Measurements from ENCODE around the gene NEK7. TPM values are rescaled to one million over a fixed set of nuclear protein-coding genes. Genes with fewer than 3 reads are reported as not detected.

The NEK7 gene
- total and polyA plus RNA-seq, 2 of the 8 experiments (the other 6 are each of a cell fraction or from before 2014, with no cell fraction given): 5.1 to 10.0 TPM

DNA sequence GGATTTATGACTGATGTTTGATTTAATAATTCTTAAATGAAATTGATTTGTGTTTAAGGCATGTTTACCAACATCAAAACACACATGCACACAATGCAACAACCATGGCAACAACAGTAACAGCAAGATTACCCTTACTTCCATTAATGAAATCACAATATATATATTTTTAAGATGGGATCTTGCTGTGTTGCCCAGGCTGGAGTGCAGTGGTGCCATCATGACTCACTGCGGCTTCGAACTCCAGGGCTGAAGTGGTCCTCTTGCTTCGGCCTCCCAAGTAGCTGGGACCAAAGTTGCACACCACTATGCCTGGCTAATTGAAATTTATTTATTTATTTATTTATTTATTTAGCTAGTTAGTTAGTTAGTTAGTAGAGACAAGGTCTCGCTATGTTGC is 27.7 kb downstream of the NEK7 start:
- peaks cover 0 to 1% of the 10 kb centered on the region in 2 experiments for H4K20me1 ChIP-seq (replicated peaks in 1 of 2; ENCODE audit: control insufficient read depth in 1 of 2, insufficient read depth in 2 of 2, low read length in 2 of 2)
- H3K23ac ChIP-seq (ENCODE audit: insufficient read length): no peak overlapping the region
- POLR2A ChIA-PET (ENCODE audit: partially characterized antibody): no interaction called here
- TF ChIP-seq, protein P1, sequence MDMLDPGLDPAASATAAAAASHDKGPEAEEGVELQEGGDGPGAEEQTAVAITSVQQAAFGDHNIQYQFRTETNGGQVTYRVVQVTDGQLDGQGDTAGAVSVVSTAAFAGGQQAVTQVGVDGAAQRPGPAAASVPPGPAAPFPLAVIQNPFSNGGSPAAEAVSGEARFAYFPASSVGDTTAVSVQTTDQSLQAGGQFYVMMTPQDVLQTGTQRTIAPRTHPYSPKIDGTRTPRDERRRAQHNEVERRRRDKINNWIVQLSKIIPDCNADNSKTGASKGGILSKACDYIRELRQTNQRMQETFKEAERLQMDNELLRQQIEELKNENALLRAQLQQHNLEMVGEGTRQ (IDR thresholded peaks at IDR 0.05; ENCODE audit: low read length): no peak
- TF ChIP-seq BRCA1 (IDR thresholded peaks at IDR 0.05; ENCODE audit: low read depth, low read length) (no peak), POLR2AphosphoS5 (IDR thresholded peaks at IDR 0.05; ENCODE audit: low read depth, low read length) (no peak), NANOG (IDR thresholded peaks at IDR 0.05; ENCODE audit: insufficient read depth, low read depth, low read length, poor library complexity, severe bottlenecking) (no peak), SP2 (IDR thresholded peaks at IDR 0.05; ENCODE audit: low read length) (no peak), SIRT6 (IDR thresholded peaks at IDR 0.05; ENCODE audit: low read length) (no peak), TEAD4 (IDR thresholded peaks at IDR 0.05; ENCODE audit: low read depth, low read length) (no peak), KDM5A (IDR thresholded peaks at IDR 0.05; ENCODE audit: low read length) (no peak), GTF2F1 (IDR thresholded peaks at IDR 0.05; ENCODE audit: borderline replicate concordance, low read depth, low read length) (no peak)
- TF ChIP-seq, protein P2, sequence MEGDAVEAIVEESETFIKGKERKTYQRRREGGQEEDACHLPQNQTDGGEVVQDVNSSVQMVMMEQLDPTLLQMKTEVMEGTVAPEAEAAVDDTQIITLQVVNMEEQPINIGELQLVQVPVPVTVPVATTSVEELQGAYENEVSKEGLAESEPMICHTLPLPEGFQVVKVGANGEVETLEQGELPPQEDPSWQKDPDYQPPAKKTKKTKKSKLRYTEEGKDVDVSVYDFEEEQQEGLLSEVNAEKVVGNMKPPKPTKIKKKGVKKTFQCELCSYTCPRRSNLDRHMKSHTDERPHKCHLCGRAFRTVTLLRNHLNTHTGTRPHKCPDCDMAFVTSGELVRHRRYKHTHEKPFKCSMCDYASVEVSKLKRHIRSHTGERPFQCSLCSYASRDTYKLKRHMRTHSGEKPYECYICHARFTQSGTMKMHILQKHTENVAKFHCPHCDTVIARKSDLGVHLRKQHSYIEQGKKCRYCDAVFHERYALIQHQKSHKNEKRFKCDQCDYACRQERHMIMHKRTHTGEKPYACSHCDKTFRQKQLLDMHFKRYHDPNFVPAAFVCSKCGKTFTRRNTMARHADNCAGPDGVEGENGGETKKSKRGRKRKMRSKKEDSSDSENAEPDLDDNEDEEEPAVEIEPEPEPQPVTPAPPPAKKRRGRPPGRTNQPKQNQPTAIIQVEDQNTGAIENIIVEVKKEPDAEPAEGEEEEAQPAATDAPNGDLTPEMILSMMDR (IDR thresholded peaks at IDR 0.05; ENCODE audit: control extremely low read depth in 1 of 3, insufficient read depth in 1 of 3, low read depth in 1 of 3, low read length in 3 of 3): no peak

More for the DNA sequence above, 27.7 kb downstream of the NEK7 start:
- no peak overlapping the region for H2BK15ac ChIP-seq (ENCODE audit: low read length)
- H3K36me3 ChIP-seq (ENCODE audit: control insufficient read depth in 2 of 4, insufficient read depth in 4 of 4, low read length in 3 of 4): no peaks in the 10 kb centered on the region
- H3K27ac ChIP-seq (ENCODE audit: low read depth, low read length): no peak overlapping the region
- no peak overlapping the region for H3K14ac ChIP-seq (ENCODE audit: insufficient read length)
- no peak overlapping the region for H2AK5ac ChIP-seq (ENCODE audit: low read depth, low read length)
- peaks cover 0 to 78% of the 10 kb centered on the region in 2 experiments; a peak in 3 of 4 replicates for H3K79me2 ChIP-seq (ENCODE audit: control insufficient read depth in 1 of 2, insufficient read depth in 2 of 2, low read length in 2 of 2)
- H3K4me3 ChIP-seq (ENCODE audit: extremely low read depth in 1 of 4, insufficient read depth in 2 of 4, low read depth in 3 of 4, low read length in 4 of 4): no peak overlapping the region
- H2BK5ac ChIP-seq (ENCODE audit: low read depth, low read length): no peak overlapping the region
- no peak overlapping the region for H4K91ac ChIP-seq (replicated peaks; ENCODE audit: insufficient read length, low read length)
- WGBS, 2 experiments (ENCODE audit: extremely low coverage in 1 of 2, insufficient coverage in 1 of 2, insufficient read length in 1 of 2, insufficient replicate concordance in 2 of 2, low coverage in 1 of 2, low lambda C conversion rate in 2 of 2, missing lambda C conversion rate in 1 of 2): 97% methylated on average over 4 of the region's 4 CpGs; no CpG with 5 or more reads in 1 of the 2 experiments
- H2BK120ac ChIP-seq (replicated peaks; ENCODE audit: low read depth, low read length): no peak overlapping the region
- no peak overlapping the region for H3K56ac ChIP-seq (replicated peaks; ENCODE audit: insufficient read length, low read depth, low read length)
- no peak overlapping the region for H2BK12ac ChIP-seq (ENCODE audit: low read depth, low read length)
- DNase-seq (ENCODE audit: low read depth in 1 of 2, low spot score in 2 of 2) (no peak), FAIRE-seq (no peak)
- no peak overlapping the region for H4K8ac ChIP-seq (ENCODE audit: extremely low read depth, insufficient read depth, low read length)
- H3K79me1 ChIP-seq (ENCODE audit: low read depth, low read length): 0 out of 2 replicates have a peak, but pooled peaks cover 2% of the 10 kb centered on the region
- no peak overlapping the region for H3K9ac ChIP-seq (replicated peaks in 1 of 4; ENCODE audit: extremely low read depth in 1 of 4, low read depth in 3 of 4, low read length in 3 of 4)
- H3K18ac ChIP-seq (ENCODE audit: extremely low read depth, low read length): no peak overlapping the region
- no peaks in the 10 kb centered on the region for H3K9me3 ChIP-seq (ENCODE audit: insufficient read depth in 2 of 2, low read depth in 1 of 2, low read length in 1 of 2)
- H3K23me2 ChIP-seq (ENCODE audit: low read depth, low read length): no peaks in the 10 kb centered on the region; the same call in 1 of the 2 replicates
- H3K4me1 ChIP-seq (replicated peaks in 1 of 4; ENCODE audit: control insufficient read depth in 3 of 4, insufficient read depth in 4 of 4, low read length in 3 of 4): peaks cover 0 to 2% (median under 1%) of the 10 kb centered on the region in 4 experiments; a peak in 1 of 7 replicates
- no peak overlapping the region for H2BK20ac ChIP-seq (ENCODE audit: low read length)
- H3K27me3 ChIP-seq (replicated peaks in 1 of 4; ENCODE audit: control insufficient read depth in 3 of 4, extremely low read depth in 1 of 4, insufficient read depth in 3 of 4, low read length in 3 of 4): no peaks in the 10 kb centered on the region
- no peak overlapping the region for H4K5ac ChIP-seq (ENCODE audit: insufficient read length, low read depth, low read length)
- no peak overlapping the region for H2AFZ ChIP-seq (ENCODE audit: low read length)
- H3K4me2 ChIP-seq (ENCODE audit: insufficient read depth in 1 of 2, low read depth in 2 of 2, low read length in 2 of 2): no peak overlapping the region
- CTCF ChIA-PET (ENCODE audit: partially characterized antibody): no interaction called here
- H3K4ac ChIP-seq (replicated peaks; ENCODE audit: insufficient read length, low read depth, low read length): no peak overlapping the region

All from H1 (cell line).